K562 (cell line): ENCODE results near the gene HTR2A.

Experiments
- ATF3 ChIP-seq, 2 experiments: fragments of 450-650 bp in 1 of 2; sonication (generic) in 1 of 2; formaldehyde crosslinking in 1 of 2; IDR thresholded peaks in 1 of 2; conservative IDR thresholded peaks in 1 of 2; 2 replicates each; pipeline versions ENCODE4 v1.6.1 to v1.8.1; 2016 to 2023; ENCODE audit warnings: mild to moderate bottlenecking in 2 of 2, moderate library complexity in 2 of 2, inconsistent platforms in 1 of 2, missing genetic modification reagents in 1 of 2
- CTCF ChIP-seq, 3 experiments: IDR thresholded peaks in 2 of 3; conservative IDR thresholded peaks in 1 of 3; 2 replicates each; pipeline ENCODE4 v1.5.1; 2011 to 2012; ENCODE audit warnings: low read length in 3 of 3, mild to moderate bottlenecking in 3 of 3, control low read depth in 2 of 3, improper control_type of control experiment in 1 of 3, inconsistent platforms in 1 of 3, low read depth in 1 of 3, mixed read lengths in 1 of 3, moderate library complexity in 1 of 3; ENCODE audit not compliant: insufficient read depth in 2 of 3
- PHF21A ChIP-seq: fragments of 450-650 bp; IDR thresholded peaks from 2 replicates; pipeline ENCODE4 v1.6.1; 2017; ENCODE audit warnings: low read depth, borderline replicate concordance
- SIX5 ChIP-seq, 2 experiments: IDR thresholded peaks; 2 replicates each; pipeline ENCODE4 v1.6.1; 2011; ENCODE audit warnings: low read length in 2 of 2, borderline replicate concordance in 1 of 2, low read depth in 1 of 2, mild to moderate bottlenecking in 1 of 2, moderate library complexity in 1 of 2; ENCODE audit not compliant: insufficient read depth in 1 of 2
- TCF7L2 ChIP-seq: fragments of 150-350 bp; IDR thresholded peaks from 2 replicates; pipeline ENCODE4 v1.6.1; 2016; ENCODE audit warnings: low read depth, mild to moderate bottlenecking, low read length, moderate library complexity
- XRCC3 ChIP-seq: fragments of 450-650 bp; IDR thresholded peaks from 2 replicates; pipeline ENCODE4 v1.6.1; 2017; ENCODE audit warnings: mild to moderate bottlenecking, moderate library complexity
- YY1 ChIP-seq, 3 experiments: IDR thresholded peaks; 2 replicates each; pipeline ENCODE4 v1.6.1; 2011; ENCODE audit warnings: low read length in 2 of 3, mild to moderate bottlenecking in 2 of 3, moderate library complexity in 2 of 3, borderline replicate concordance in 1 of 3, control low read depth in 1 of 3, low read depth in 1 of 3; ENCODE audit not compliant: insufficient read depth in 3 of 3, insufficient replicate concordance in 2 of 3, control insufficient read depth in 1 of 3, insufficient read length in 1 of 3; ENCODE audit errors: extremely low read depth in 1 of 3
- ZNF444 ChIP-seq: fragments of 250-450 bp; sonication (Bioruptor Pico); IDR thresholded peaks from 2 replicates; pipeline ENCODE4 v1.4.0; 2020; ENCODE audit warnings: mild to moderate bottlenecking, moderate library complexity
- TF ChIP-seq, protein P1 (sequence below): fragments of 250-450 bp; sonication (Bioruptor Pico); IDR thresholded peaks from 2 replicates; pipeline ENCODE4 v1.4.0; 2020; ENCODE audit warnings: mild to moderate bottlenecking
- TF ChIP-seq, protein P2 (sequence below): sonication (generic); IDR thresholded peaks from 2 replicates; pipeline ENCODE4 v1.6.1; 2016

GRCh38 chr13:46868091-46868490 is 28.8 kb downstream of the HTR2A start:
- TF ChIP-seq, protein P1, sequence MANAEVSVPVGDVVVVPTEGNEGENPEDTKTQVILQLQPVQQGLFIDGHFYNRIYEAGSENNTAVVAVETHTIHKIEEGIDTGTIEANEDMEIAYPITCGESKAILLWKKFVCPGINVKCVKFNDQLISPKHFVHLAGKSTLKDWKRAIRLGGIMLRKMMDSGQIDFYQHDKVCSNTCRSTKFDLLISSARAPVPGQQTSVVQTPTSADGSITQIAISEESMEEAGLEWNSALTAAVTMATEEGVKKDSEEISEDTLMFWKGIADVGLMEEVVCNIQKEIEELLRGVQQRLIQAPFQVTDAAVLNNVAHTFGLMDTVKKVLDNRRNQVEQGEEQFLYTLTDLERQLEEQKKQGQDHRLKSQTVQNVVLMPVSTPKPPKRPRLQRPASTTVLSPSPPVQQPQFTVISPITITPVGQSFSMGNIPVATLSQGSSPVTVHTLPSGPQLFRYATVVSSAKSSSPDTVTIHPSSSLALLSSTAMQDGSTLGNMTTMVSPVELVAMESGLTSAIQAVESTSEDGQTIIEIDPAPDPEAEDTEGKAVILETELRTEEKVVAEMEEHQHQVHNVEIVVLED (CRISPR knock-in tag): no peak
- TF ChIP-seq CTCF (IDR thresholded peaks at IDR 0.05 in 2 of 3, conservative IDR thresholded peaks at IDR 0.05 in 1 of 3; ENCODE audit: insufficient read depth in 2 of 3, low read depth in 1 of 3, low read length in 3 of 3) (no peak), ATF3 (IDR thresholded peaks at IDR 0.05) (no peak), ATF3 (CRISPR knock-in tag; conservative IDR thresholded peaks at IDR 0.05) (no peak), XRCC3 (no peak), SIX5 (IDR thresholded peaks at IDR 0.05; ENCODE audit: borderline replicate concordance in 1 of 2, insufficient read depth in 1 of 2, low read depth in 1 of 2, low read length in 2 of 2) (no peak), ZNF444 (CRISPR knock-in tag) (no peak), PHF21A (no peak), TCF7L2 (no peak), YY1 (IDR thresholded peaks at IDR 0.05; ENCODE audit: borderline replicate concordance in 1 of 3, control insufficient read depth in 1 of 3, extremely low read depth in 1 of 3, insufficient read depth in 3 of 3, insufficient read length in 1 of 3, insufficient replicate concordance in 2 of 3, low read depth in 1 of 3, low read length in 2 of 3) (no peak)
- TF ChIP-seq, protein P2, sequence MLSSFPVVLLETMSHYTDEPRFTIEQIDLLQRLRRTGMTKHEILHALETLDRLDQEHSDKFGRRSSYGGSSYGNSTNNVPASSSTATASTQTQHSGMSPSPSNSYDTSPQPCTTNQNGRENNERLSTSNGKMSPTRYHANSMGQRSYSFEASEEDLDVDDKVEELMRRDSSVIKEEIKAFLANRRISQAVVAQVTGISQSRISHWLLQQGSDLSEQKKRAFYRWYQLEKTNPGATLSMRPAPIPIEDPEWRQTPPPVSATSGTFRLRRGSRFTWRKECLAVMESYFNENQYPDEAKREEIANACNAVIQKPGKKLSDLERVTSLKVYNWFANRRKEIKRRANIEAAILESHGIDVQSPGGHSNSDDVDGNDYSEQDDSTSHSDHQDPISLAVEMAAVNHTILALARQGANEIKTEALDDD: no peak
